H1 (cell line): ENCODE measurements around the gene SART1. TPM values are rescaled to one million over a fixed set of nuclear protein-coding genes. Genes with fewer than 3 reads are reported as not detected.

Experiments used
- CTCF ChIA-PET: fragments of 300-600 bp; sonication (Branson Sonifier 250); formaldehyde crosslinking; loops from one replicate; lab custom pipeline; 2021; ENCODE audit not compliant: partially characterized antibody; lab: Charles Lee
- POLR2A ChIA-PET: fragments of 300-600 bp; sonication (Branson Sonifier 250); formaldehyde crosslinking; loops from one replicate; lab custom pipeline; 2021; ENCODE audit warnings: inconsistent platforms; ENCODE audit not compliant: partially characterized antibody; lab: Charles Lee
- DNase-seq, 2 experiments: peaks; one replicate each; pipeline versions ENCODE4 v3.0.0 to v3.0.0-alpha.2; 2010 to 2022; ENCODE audit warnings: low spot score in 2 of 2, low read depth in 1 of 2, mixed read lengths in 1 of 2
- FAIRE-seq: peaks from 2 replicates; lab custom pipeline; 2011; peaks lifted over from hg19 to GRCh38; lab: Jason Lieb, UNC
- H2AFZ ChIP-seq: 2 replicates; pipeline ENCODE4 v1.8.1; 2012; ENCODE audit warnings: low read length, inconsistent platforms
- H2AK5ac ChIP-seq: 2 replicates; pipeline ENCODE4 v1.6.1; 2013; ENCODE audit warnings: low read depth, low read length
- H2BK120ac ChIP-seq: replicated peaks from 2 replicates; pipeline ENCODE3; 2013; ENCODE audit warnings: low read depth, low read length, inconsistent platforms
- H2BK12ac ChIP-seq: 2 replicates; pipeline ENCODE4 v1.6.1; 2013; ENCODE audit warnings: low read depth, low read length
- H2BK15ac ChIP-seq: 2 replicates; pipeline ENCODE4 v1.6.1; 2013; ENCODE audit warnings: low read length
- H2BK20ac ChIP-seq: 2 replicates; pipeline ENCODE4 v1.6.1; 2013; ENCODE audit warnings: low read length
- H2BK5ac ChIP-seq: 2 replicates; pipeline ENCODE4 v1.6.1; 2013; ENCODE audit warnings: low read depth, low read length
- H3K14ac ChIP-seq: 2 replicates; pipeline ENCODE4 v1.6.1; 2013; ENCODE audit warnings: inconsistent platforms; ENCODE audit not compliant: insufficient read length
- H3K18ac ChIP-seq: 2 replicates; pipeline ENCODE4 v1.6.1; 2013; ENCODE audit warnings: low read length; ENCODE audit errors: extremely low read depth
- H3K23ac ChIP-seq: 2 replicates; pipeline ENCODE4 v1.6.1; 2013; ENCODE audit warnings: inconsistent platforms; ENCODE audit not compliant: insufficient read length
- H3K23me2 ChIP-seq: 2 replicates; pipeline ENCODE4 v1.6.1; 2013; ENCODE audit warnings: low read depth, low read length
- H3K27ac ChIP-seq: 2 replicates; pipeline ENCODE4 v1.6.1; 2011; ENCODE audit warnings: low read depth, low read length, inconsistent platforms
- H3K27me3 ChIP-seq, 4 experiments: replicated peaks in 1 of 4; 1 replicate in 1 of 4; 2 replicates in 3 of 4; pipeline versions ENCODE4 v1.6.1 to v1.8.1; 2011 to 2013; ENCODE audit warnings: low read length in 3 of 4, mild to moderate bottlenecking in 3 of 4, inconsistent platforms in 2 of 4, mixed read lengths in 2 of 4, moderate library complexity in 1 of 4; ENCODE audit not compliant: control insufficient read depth in 3 of 4, insufficient read depth in 3 of 4; ENCODE audit errors: extremely low read depth in 1 of 4
- H3K36me3 ChIP-seq, 4 experiments: 2 replicates each; pipeline versions ENCODE4 v1.6.1 to v1.8.1; 2011 to 2013; ENCODE audit warnings: mild to moderate bottlenecking in 4 of 4, low read length in 3 of 4, moderate library complexity in 2 of 4, control low read depth in 1 of 4, inconsistent platforms in 1 of 4; ENCODE audit not compliant: insufficient read depth in 4 of 4, control insufficient read depth in 2 of 4
- H3K4ac ChIP-seq: replicated peaks from 2 replicates; pipeline ENCODE3; 2013; ENCODE audit warnings: low read length, low read depth, mixed read lengths, inconsistent platforms; ENCODE audit not compliant: insufficient read length
- H3K4me1 ChIP-seq, 4 experiments: replicated peaks in 1 of 4; 1 replicate in 1 of 4; 2 replicates in 3 of 4; pipeline versions ENCODE4 v1.6.1 to v1.8.1; 2011 to 2013; ENCODE audit warnings: low read length in 3 of 4, inconsistent platforms in 2 of 4, mixed read lengths in 1 of 4; ENCODE audit not compliant: insufficient read depth in 4 of 4, control insufficient read depth in 3 of 4
- H3K4me2 ChIP-seq, 2 experiments: 2 replicates each; pipeline versions ENCODE4 v1.6.1 to v1.8.1; 2011 to 2013; ENCODE audit warnings: low read depth in 2 of 2, low read length in 2 of 2, control low read depth in 1 of 2, inconsistent platforms in 1 of 2, mild to moderate bottlenecking in 1 of 2; ENCODE audit not compliant: insufficient read depth in 1 of 2
- H3K4me3 ChIP-seq, 4 experiments: fragments of 200-600, 300-600 bp in 1 of 4; sonication (generic), shearing (Covaris generic), sonication (Bioruptor Twin) in 1 of 4; 2 replicates each; pipeline versions ENCODE4 v1.5.1 to v1.8.1; 2011 to 2016; ENCODE audit warnings: low read length in 4 of 4, low read depth in 3 of 4, control low read depth in 2 of 4, inconsistent platforms in 2 of 4, mild to moderate bottlenecking in 2 of 4, mixed read lengths in 1 of 4, moderate library complexity in 1 of 4; ENCODE audit not compliant: insufficient read depth in 2 of 4; ENCODE audit errors: extremely low read depth in 1 of 4
- H3K56ac ChIP-seq: replicated peaks from 2 replicates; pipeline ENCODE3; 2013; ENCODE audit warnings: low read depth, mild to moderate bottlenecking, mixed read lengths, low read length, inconsistent platforms; ENCODE audit not compliant: insufficient read length
- H3K79me1 ChIP-seq: 2 replicates; pipeline ENCODE4 v1.6.1; 2013; ENCODE audit warnings: low read depth, low read length, control low read depth
- H3K79me2 ChIP-seq, 2 experiments: 2 replicates each; pipeline versions ENCODE4 v1.6.1 to v1.8.1; 2012 to 2013; ENCODE audit warnings: low read length in 2 of 2, mild to moderate bottlenecking in 2 of 2, inconsistent platforms in 1 of 2; ENCODE audit not compliant: insufficient read depth in 2 of 2, control insufficient read depth in 1 of 2
- H3K9ac ChIP-seq, 4 experiments: replicated peaks in 1 of 4; 1 replicate in 1 of 4; 2 replicates in 3 of 4; pipeline versions ENCODE4 v1.6.1 to v1.8.1; 2011 to 2013; ENCODE audit warnings: low read depth in 3 of 4, low read length in 3 of 4, control low read depth in 2 of 4, mild to moderate bottlenecking in 2 of 4, moderate library complexity in 2 of 4, inconsistent platforms in 1 of 4; ENCODE audit errors: extremely low read depth in 1 of 4
- H3K9me3 ChIP-seq, 2 experiments: 2 replicates each; pipeline versions ENCODE4 v1.6.1 to v1.8.1; 2012 to 2013; ENCODE audit warnings: mild to moderate bottlenecking in 2 of 2, moderate library complexity in 2 of 2, control low read depth in 1 of 2, inconsistent platforms in 1 of 2, low read depth in 1 of 2, low read length in 1 of 2, mixed read lengths in 1 of 2; ENCODE audit not compliant: insufficient read depth in 2 of 2
- H4K20me1 ChIP-seq, 2 experiments: replicated peaks in 1 of 2; 2 replicates each; pipeline versions ENCODE3 to v1.8.1; 2011 to 2013; ENCODE audit warnings: inconsistent platforms in 2 of 2, low read length in 2 of 2, mild to moderate bottlenecking in 1 of 2; ENCODE audit not compliant: insufficient read depth in 2 of 2, control insufficient read depth in 1 of 2
- H4K5ac ChIP-seq: 2 replicates; pipeline ENCODE4 v1.6.1; 2013; ENCODE audit warnings: low read length, low read depth, mixed read lengths, inconsistent platforms; ENCODE audit not compliant: insufficient read length
- H4K8ac ChIP-seq: 2 replicates; pipeline ENCODE4 v1.8.0; 2013; ENCODE audit warnings: mild to moderate bottlenecking, moderate library complexity, low read length, inconsistent platforms; ENCODE audit not compliant: insufficient read depth; ENCODE audit errors: extremely low read depth
- H4K91ac ChIP-seq: replicated peaks from 2 replicates; pipeline ENCODE3; 2013; ENCODE audit warnings: low read length, mixed read lengths, inconsistent platforms; ENCODE audit not compliant: insufficient read length
- CBX8 ChIP-seq: fragments of 300-800, 300-1000 bp; sonication (generic); IDR thresholded peaks from 2 replicates; pipeline ENCODE4 v1.7.1; 2016; ENCODE audit warnings: low read depth, low read length, borderline replicate concordance
- EP300 ChIP-seq, 2 experiments: IDR thresholded peaks; 1 replicate in 1 of 2; 2 replicates in 1 of 2; pipeline ENCODE4 v1.6.1; 2011 to 2012; ENCODE audit warnings: low read depth in 2 of 2, low read length in 2 of 2, mild to moderate bottlenecking in 2 of 2, borderline replicate concordance in 1 of 2, inconsistent platforms in 1 of 2, moderate library complexity in 1 of 2
- JUND ChIP-seq: IDR thresholded peaks from 2 replicates; pipeline ENCODE4 v1.6.1; 2011; ENCODE audit warnings: mild to moderate bottlenecking, improper control_type of control experiment, low read length
- TCF12 ChIP-seq: IDR thresholded peaks from 2 replicates; pipeline ENCODE4 v1.6.1; 2011; ENCODE audit warnings: low read depth, mild to moderate bottlenecking, low read length
- TEAD4 ChIP-seq: IDR thresholded peaks from 2 replicates; pipeline ENCODE4 v1.6.1; 2012; ENCODE audit warnings: low read depth, low read length, inconsistent platforms, mixed read lengths
- WGBS, 2 experiments: shearing (Covaris generic) in 1 of 2; methylation state at CpG; one replicate each; pipeline versions ENCODE4 v1.1.6 to v1.1.7; 2013 to 2015; ENCODE audit warnings: low lambda C conversion rate in 2 of 2, mixed read lengths in 2 of 2, inconsistent platforms in 1 of 2, low coverage in 1 of 2, missing lambda C conversion rate in 1 of 2; ENCODE audit not compliant: insufficient replicate concordance in 2 of 2, insufficient coverage in 1 of 2, insufficient read length in 1 of 2; ENCODE audit errors: extremely low coverage in 1 of 2, missing lambda C conversion rate in 1 of 2; 5-methylcytosine and 5-hydroxymethylcytosine counted together
- polyA plus RNA-seq, 7 experiments: library from polyadenylated mRNA; depleted of rRNA in 3 of 7; stranded (reverse) in 5 of 7; unstranded in 2 of 7; fragments of >200 nt in 5 of 7; fragments of 200-250 nt in 2 of 7; gene quantifications; 1 replicate in 5 of 7; 2 replicates in 1 of 7; 4 replicates in 1 of 7; pipeline versions ENCODE4 v1.2.1 to v1.2.3, GENCODE V29; 2011 to 2013; ENCODE audit warnings: missing spikeins in 2 of 7, mixed read lengths in 2 of 7
- total RNA-seq: library from RNA; stranded (reverse); fragmentation: NEBNext Ultra II Directional; extraction: Animal tissue kit (Norgen Biotek cat#: 25700); gene quantifications from 2 replicates; pipeline ENCODE4 v1.2.1, GENCODE V29; 2021

Gene SART1
- total and polyA plus RNA-seq, 2 of the 8 experiments (the other 6 are each of a cell fraction or from before 2014, with no cell fraction given): 9.7 to 46.1 TPM

- H3K56ac ChIP-seq: no peak overlapping the region
- no peaks in the 10 kb centered on the region for H3K79me2 ChIP-seq
- H2AFZ ChIP-seq: no peak overlapping the region
- POLR2A ChIA-PET: interaction anchor here (1.1 to 1.9 kb wide), 4 partner anchors 10 to 132 kb away, joined by 3 to 5 read pairs (median 4); partner anchors contain the start of genes BANF1, EIF1AD and MUS81
- H3K23ac ChIP-seq: no peak overlapping the region
- peaks cover 0 to 6% of the 10 kb centered on the region in 2 experiments for H4K20me1 ChIP-seq
- H3K23me2 ChIP-seq: no peaks in the 10 kb centered on the region
- TF ChIP-seq CBX8 (no peak), TCF12 (no peak), EP300 (IDR thresholded peaks at IDR 0.05; ENCODE audit: borderline replicate concordance in 1 of 2, low read depth in 2 of 2, low read length in 2 of 2) (no peak), JUND (no peak), TEAD4 (no peak)
- no peak overlapping the region for H2AK5ac ChIP-seq
- peaks cover 0 to 1% (median under 1%) of the 10 kb centered on the region in 4 experiments; a peak in 1 of 8 replicates for H3K36me3 ChIP-seq
- no peak overlapping the region for H4K91ac ChIP-seq
- H3K27ac ChIP-seq: no peak overlapping the region
- no peak for FAIRE-seq
- no peak overlapping the region for H4K5ac ChIP-seq
- no peak for DNase-seq
- H2BK20ac ChIP-seq: no peak overlapping the region
- no peak overlapping the region for H3K9ac ChIP-seq
- H3K4me2 ChIP-seq: no peak overlapping the region
- no peak overlapping the region for H3K4ac ChIP-seq
- no peaks in the 10 kb centered on the region for H3K4me1 ChIP-seq
- CTCF ChIA-PET: interaction anchor here (0.8 to 18.4 kb wide), 11 partner anchors 11 to 141 kb away, joined by 3 to 281 read pairs (median 4); partner anchors contain the start of genes CCDC85B, CST6 and FIBP
- no peak overlapping the region for H2BK120ac ChIP-seq
- H3K4me3 ChIP-seq: no peak overlapping the region
- no peaks in the 10 kb centered on the region for H3K9me3 ChIP-seq
- H3K27me3 ChIP-seq: no peaks in the 10 kb centered on the region; a peak in 1 of 7 replicates
- H2BK15ac ChIP-seq: no peak overlapping the region
- no peaks in the 10 kb centered on the region for H3K79me1 ChIP-seq
- H2BK12ac ChIP-seq: no peak overlapping the region
- H2BK5ac ChIP-seq: no peak overlapping the region
- no peak overlapping the region for H3K14ac ChIP-seq
- no peak overlapping the region for H4K8ac ChIP-seq
- WGBS, 2 experiments: 89% methylated on average over 5 of the region's 5 CpGs; no CpG with 5 or more reads in 1 of the 2 experiments
- H3K18ac ChIP-seq: no peak overlapping the region
Observed at GRCh38 chr11:65992056-65992455, 30.5 kb downstream of the SART1 start.
